WI38 (cell line): Measurements from ENCODE around the gene SDF2.

Experiments
- H3K4me3 ChIP-seq: 2 replicates; pipeline ENCODE4 v1.5.1; 2011; ENCODE audit warnings: low read depth, mild to moderate bottlenecking, control low read depth, low read length
- TF ChIP-seq, protein P1 (sequence below): IDR thresholded peaks from 2 replicates; pipeline ENCODE4 v1.5.1; 2012; ENCODE audit warnings: low read depth, mild to moderate bottlenecking, control low read depth, low read length

The SDF2 gene

GRCh38 chr17:28704219-28704858, 42.6 kb upstream of the SDF2 start:
- TF ChIP-seq, protein P1, sequence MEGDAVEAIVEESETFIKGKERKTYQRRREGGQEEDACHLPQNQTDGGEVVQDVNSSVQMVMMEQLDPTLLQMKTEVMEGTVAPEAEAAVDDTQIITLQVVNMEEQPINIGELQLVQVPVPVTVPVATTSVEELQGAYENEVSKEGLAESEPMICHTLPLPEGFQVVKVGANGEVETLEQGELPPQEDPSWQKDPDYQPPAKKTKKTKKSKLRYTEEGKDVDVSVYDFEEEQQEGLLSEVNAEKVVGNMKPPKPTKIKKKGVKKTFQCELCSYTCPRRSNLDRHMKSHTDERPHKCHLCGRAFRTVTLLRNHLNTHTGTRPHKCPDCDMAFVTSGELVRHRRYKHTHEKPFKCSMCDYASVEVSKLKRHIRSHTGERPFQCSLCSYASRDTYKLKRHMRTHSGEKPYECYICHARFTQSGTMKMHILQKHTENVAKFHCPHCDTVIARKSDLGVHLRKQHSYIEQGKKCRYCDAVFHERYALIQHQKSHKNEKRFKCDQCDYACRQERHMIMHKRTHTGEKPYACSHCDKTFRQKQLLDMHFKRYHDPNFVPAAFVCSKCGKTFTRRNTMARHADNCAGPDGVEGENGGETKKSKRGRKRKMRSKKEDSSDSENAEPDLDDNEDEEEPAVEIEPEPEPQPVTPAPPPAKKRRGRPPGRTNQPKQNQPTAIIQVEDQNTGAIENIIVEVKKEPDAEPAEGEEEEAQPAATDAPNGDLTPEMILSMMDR: no peak
- H3K4me3 ChIP-seq: no peak overlapping the region

DNA sequence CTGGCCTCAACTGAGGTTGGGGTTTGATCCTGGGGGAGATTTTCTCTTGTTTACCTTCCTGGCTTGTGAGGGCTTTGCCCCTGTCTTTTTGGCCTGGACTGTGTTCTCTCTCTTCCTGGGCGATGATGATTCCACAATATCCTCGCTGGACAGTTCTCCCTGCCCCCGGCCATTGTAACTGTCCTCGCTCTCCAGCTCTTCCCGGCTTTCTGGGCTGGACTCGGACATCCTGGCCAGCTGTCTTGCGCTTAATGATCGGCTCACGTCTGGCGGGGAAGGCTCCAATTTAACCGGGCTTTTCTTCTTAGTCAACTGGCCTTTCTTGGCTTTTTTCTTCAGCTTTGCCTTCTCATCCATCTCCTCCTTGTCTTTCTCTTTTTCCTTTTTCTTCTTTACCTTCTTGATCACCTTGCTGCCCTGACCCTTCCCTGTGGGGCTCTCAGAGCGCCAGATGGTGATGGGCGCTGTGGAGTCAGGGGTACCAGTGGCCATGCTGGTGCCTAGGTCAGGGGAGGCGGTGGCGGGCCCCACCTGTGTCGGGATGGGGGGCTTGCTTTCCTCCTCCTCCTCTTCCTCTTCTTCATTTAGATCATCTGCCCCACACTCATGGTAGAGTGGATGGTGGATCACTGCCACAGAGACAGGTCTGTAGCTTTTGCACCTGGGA, 42.0 kb upstream of the SDF2 start:
- no peak overlapping the region for H3K4me3 ChIP-seq
- TF ChIP-seq, protein P1: no peak

- no peak overlapping the region for H3K4me3 ChIP-seq
- TF ChIP-seq, protein P1: no peak
Measured at GRCh38 chr17:28702752-28703150, 41.0 kb upstream of the SDF2 start.

- H3K4me3 ChIP-seq: no peak overlapping the region
- TF ChIP-seq, protein P1: no peak
Measured at GRCh38 chr17:28702026-28702751, 40.5 kb upstream of the SDF2 start.

- TF ChIP-seq, protein P1: no peak
- no peak overlapping the region for H3K4me3 ChIP-seq
Measured at GRCh38 chr17:28700830-28701492, 39.3 kb upstream of the SDF2 start.

DNA sequence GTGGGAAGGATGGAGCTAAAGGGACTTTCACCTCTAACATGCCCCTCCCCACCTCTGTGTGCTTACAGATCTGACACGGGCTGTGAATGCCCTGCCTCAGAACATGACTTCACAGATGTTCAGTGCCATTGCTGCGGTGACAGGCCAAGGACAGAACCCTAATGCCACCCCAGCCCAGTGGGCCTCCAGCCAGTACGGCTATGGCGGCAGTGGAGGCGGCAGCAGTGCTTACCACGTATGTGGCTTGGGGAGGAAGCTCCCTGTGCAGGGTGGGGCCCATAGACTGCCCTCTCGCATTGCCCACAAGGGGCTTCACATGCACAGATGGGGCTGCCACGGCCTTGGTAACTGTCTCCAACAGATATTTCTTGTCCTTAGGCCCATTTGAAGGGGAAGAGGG, 38.6 kb upstream of the SDF2 start:
- H3K4me3 ChIP-seq: no peak overlapping the region
- TF ChIP-seq, protein P1: no peak
